SK-N-MC (cell line): ENCODE data around the gene PAX6.

ENCODE experiments used
- EZH2 ChIP-seq: fragments of 200-600 bp; sonication (generic); IDR thresholded peaks from one replicate; pipeline ENCODE4 v1.6.1; 2017; ENCODE audit warnings: antibody characterized with exemption
- FOXP2 ChIP-seq: optimal IDR thresholded peaks from 2 replicates; pipeline ENCODE3; 2011; ENCODE audit warnings: mild to moderate bottlenecking, moderate library complexity; ENCODE audit not compliant: insufficient read depth; ENCODE audit errors: extremely low read length, control extremely low read depth
- POLR2AphosphoS5 ChIP-seq: IDR thresholded peaks from 2 replicates; pipeline ENCODE4 v1.6.1; 2012; ENCODE audit warnings: mild to moderate bottlenecking, low read depth, low read length, borderline replicate concordance

DNA sequence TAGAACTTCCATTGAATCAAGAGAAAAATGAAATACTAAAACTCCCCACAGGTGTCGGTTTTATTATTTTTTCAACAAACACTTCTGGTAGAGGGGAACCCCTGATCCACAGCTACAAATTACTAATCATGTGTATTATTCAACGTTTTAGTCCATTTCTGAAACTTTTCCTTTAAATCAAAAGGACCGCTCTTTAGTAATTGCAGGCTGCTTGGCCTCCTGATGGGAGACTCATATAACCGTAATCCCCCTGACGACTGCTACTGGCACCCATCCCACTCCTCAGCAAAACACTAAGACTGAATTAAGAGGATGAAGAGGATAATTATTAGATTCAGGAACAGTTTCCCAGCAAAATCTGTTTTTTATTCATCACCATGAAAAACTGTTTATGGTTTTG lies 46.4 kb downstream of the PAX6 start:
- TF ChIP-seq POLR2AphosphoS5 (no peak), EZH2 (no peak), FOXP2 (no peak)
